Fibroblast of skin of right biceps (primary cell): ENCODE measurements around the gene IMPG1.

Experiments
- DNase-seq: peaks from one replicate; pipeline ENCODE4 v3.0.0-alpha.2; 2013

IMPG1 gene, protein sequence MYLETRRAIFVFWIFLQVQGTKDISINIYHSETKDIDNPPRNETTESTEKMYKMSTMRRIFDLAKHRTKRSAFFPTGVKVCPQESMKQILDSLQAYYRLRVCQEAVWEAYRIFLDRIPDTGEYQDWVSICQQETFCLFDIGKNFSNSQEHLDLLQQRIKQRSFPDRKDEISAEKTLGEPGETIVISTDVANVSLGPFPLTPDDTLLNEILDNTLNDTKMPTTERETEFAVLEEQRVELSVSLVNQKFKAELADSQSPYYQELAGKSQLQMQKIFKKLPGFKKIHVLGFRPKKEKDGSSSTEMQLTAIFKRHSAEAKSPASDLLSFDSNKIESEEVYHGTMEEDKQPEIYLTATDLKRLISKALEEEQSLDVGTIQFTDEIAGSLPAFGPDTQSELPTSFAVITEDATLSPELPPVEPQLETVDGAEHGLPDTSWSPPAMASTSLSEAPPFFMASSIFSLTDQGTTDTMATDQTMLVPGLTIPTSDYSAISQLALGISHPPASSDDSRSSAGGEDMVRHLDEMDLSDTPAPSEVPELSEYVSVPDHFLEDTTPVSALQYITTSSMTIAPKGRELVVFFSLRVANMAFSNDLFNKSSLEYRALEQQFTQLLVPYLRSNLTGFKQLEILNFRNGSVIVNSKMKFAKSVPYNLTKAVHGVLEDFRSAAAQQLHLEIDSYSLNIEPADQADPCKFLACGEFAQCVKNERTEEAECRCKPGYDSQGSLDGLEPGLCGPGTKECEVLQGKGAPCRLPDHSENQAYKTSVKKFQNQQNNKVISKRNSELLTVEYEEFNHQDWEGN

DNA sequence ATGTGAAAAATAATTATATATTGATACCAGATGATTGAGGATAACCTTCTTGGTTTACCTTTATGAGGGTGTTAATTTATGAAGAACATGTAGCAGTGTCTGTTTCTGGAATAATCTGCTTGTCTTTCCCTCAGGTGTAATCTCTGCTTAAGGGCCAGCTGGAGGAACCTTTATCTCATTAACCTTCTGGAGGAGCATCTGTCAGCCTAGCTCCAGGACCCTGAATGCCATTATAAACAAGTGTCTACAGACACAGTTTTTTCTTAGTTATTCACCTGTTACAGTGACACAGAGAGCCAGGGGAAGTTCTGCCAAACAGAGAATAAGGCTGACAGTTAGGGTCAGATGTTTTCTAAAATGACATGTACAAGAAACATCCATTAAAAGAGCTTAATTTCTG lies at the start of gene IMPG1:
Gene IMPG1 (minus strand): TSS at position 101 of the 400 bp plus-strand sequence. CDS start 174 bp downstream, outside the sequence.
- no peak for DNase-seq

GRCh38 chr6:76120302-76120701 lies 47.8 kb upstream of the IMPG1 start:
- no peak for DNase-seq

GRCh38 chr6:76073281-76073680 lies 819 bp upstream of the IMPG1 start:
- no peak for DNase-seq

DNA sequence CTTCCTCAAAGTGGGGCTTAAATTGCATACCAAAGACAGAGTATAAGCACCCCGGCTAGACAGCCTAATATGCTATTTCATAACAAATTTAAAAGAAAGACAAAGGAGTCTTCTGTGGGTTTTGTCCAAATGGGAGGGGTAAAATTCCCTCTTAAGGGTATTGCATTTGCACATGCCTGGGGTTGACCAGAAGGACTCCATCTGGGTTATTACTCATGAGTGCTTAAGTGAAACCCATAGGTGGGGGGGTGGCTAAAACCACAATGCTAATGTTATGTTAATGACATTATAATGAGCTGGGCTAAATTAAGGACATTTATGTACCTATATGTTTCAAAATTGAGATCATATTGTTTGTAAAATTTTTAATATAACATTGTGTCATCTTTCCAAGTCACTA lies 15.0 kb downstream of the IMPG1 start:
- DNase-seq, result no peak

GRCh38 chr6:76052314-76052713 lies 20.1 kb downstream of the IMPG1 start:
- no peak for DNase-seq

DNA sequence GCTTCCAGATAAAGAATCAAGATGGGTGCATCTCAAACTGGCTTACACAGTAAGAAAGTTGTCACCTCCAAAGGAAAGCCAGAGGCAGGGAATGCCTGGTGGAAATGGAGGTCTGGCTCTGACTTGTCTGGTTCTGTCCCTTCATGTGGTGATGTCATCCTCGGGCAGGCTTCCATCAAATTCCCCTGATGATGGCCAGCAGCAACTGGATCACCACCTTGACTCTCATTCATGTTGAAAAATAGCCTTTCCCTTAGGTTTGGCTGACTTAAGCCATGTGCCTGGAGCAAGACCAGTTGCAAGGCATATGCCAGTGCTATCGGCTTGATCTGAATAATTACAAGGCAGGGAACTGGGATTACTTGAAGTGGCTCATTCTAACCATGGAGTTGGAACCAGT lies 28.8 kb downstream of the IMPG1 start:
- no peak for DNase-seq

GRCh38 chr6:76035713-76036112 lies 36.7 kb downstream of the IMPG1 start:
- no peak for DNase-seq

GRCh38 chr6:76026101-76026500 lies 46.4 kb downstream of the IMPG1 start:
- DNase-seq, result peak; percentile 38

DNA sequence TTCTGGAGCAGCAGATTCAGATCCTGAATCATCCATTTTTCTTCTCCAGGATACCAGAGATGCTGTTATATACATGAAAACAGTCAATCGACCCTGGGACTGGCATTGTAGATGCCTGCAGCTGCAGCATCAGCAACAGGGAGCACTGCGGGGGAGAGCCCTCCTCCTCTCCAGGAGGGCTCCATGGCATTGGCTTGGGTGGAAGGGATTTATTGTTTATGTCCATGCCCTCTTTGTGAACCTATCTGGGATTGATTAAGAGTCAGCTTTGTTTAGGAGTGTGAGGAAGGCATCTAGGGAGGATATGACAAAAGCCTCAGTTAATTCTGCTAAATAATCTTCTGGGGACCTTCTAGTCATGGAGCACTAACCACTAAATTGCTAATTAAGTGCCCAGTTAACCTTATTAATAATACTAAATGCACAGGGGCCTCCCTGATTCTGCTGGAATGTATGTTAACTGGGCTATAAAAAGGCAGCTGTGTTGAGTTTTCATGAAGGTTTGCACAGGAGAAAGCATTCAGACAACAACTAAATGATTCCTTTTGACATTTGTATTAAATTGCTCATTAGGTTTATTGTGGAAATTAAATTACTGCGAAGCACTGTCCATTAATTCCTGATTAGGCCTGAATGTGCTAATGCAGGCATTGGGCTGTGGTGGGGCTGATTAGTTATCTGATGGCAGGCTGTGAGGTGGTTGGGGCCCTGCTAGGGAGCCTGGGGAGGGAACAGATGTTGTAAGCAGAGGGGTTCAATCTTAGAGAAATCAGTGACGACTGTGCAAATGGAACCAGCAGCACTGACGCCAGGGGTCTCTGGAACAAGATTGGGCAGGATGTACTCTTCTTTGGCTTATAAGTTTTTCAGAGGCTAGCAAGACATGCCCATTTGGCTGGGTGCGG lies 57.6 kb downstream of the IMPG1 start:
- no peak for DNase-seq

DNA sequence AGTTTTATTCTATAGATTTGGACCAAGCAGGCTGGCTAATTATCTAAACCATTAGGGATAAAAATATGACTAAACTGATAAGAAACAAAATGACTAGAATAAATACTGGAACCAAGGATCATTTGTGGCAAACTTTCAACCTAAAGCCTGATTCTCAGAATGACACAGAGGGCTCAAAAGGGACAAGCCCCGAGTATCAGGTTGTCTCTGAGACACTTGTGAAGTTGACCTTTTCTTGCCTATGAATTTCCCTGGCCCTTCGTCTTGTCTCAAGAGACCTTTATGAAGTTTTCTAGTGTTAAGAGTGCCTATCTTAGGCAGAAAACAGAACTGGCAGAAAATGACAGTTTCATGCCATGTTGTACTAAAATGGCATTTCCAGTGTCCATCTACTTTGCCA lies 68.3 kb downstream of the IMPG1 start:
- DNase-seq, result no peak

- DNase-seq, result no peak
Measured at GRCh38 chr6:76003686-76004085, 68.8 kb downstream of the IMPG1 start.

GRCh38 chr6:76003113-76003512 lies 69.3 kb downstream of the IMPG1 start:
- no peak for DNase-seq

DNA sequence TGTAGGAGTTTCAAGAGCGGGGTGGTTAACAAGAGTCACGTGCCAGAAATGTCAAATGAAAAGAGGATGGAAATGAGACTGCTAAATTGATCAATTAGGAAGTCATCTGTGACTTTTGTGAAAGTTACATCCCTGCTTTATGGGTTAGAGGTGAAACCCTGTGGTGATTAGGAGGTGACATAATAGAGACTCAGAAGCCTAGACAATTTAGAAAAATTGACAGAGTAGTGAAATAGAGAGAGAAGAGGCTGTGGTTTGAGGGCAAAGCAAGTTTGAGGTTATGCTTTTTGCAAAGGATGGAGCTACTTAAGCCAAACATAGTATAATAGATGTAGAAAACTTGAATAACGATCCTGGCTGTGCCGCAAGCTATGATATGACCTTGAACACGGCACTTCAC lies 71.8 kb downstream of the IMPG1 start:
- DNase-seq, result no peak

GRCh38 chr6:75997696-75998095 lies 74.8 kb downstream of the IMPG1 start:
- peak; percentile 12 for DNase-seq

DNA sequence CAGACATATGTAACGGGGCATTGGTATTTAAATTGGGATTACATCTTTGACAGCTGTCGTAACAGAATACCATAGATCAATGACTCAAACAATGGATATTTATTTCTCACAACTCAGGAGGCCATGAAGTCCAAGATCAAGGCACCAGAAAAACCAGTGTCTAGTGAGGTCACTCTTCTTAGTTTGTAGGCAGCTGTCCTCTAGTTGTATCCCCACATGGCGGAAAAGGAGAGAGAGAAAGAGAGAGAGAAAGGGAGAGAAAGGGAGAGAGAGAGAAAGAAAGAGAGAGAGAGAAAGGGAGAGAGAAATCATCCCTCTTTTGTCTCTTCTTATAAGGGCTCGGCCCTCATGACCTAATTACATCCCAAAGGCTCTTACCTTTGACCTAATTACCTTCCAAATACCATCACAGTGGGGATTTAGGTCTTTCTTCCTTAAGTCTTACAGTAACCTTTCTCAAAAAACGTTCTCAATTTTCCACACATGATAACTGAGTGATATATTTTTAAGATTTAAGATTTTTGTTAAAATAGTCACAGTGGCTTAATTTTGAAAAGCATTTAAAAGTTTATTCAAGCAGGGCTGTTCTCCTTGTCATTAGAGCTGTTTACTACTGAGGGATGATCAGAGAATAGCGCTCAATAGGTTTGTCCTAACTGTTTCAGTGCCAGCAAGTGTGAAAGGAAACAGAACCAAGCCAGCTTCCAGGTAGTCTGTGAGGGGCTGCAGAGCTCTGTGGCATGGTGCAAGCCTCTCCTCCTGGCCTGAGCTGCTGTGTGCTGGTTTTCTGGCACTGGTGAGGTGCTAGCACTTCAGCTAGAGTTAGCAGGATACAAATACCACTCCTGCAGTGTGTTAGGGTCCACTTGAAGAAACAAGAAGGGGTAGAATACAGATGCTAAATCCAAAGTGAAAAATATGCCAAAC lies 79.0 kb downstream of the IMPG1 start:
- DNase-seq, result no peak

DNA sequence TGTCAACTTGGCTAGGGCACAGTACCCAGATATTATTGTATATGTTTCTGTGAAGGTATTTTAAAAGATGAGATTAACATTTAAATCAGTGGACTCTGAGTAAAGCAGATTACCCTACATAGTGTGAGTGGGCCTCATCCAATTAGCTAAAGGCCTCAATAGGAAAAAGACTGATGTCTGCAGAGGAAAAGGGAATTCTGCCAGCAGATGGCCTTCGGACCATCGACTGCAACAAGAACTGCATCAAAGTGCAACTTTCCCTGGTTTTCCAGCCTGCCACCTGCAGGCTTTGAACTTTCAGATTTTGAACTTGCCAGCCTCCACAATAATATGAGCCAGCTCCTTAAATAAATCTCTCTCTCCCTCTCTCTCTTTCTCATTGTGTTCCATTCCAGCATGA lies 80.5 kb downstream of the IMPG1 start:
- no peak for DNase-seq

- DNase-seq, result no peak
Measured at GRCh38 chr6:75986935-75987334, 85.5 kb downstream of the IMPG1 start.

DNA sequence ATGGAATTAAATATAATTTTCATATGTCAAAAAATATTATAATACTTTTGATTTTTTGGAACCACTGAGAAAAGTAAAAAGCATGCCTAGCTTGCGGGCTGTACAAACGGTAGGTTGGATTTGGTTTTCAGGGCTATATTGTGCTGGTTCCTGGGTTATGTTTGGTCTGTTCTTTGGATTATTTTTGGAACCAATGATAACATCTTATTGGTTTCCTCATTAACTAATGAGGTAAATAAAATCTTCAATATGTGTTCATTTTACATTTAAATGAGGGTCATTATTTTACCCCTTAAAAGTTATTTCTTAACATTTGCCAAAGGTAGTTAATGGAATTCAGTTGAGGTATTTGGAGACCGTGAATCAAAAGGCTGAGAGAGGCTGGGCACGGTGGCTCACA lies 96.6 kb downstream of the IMPG1 start:
- DNase-seq, result no peak

DNA sequence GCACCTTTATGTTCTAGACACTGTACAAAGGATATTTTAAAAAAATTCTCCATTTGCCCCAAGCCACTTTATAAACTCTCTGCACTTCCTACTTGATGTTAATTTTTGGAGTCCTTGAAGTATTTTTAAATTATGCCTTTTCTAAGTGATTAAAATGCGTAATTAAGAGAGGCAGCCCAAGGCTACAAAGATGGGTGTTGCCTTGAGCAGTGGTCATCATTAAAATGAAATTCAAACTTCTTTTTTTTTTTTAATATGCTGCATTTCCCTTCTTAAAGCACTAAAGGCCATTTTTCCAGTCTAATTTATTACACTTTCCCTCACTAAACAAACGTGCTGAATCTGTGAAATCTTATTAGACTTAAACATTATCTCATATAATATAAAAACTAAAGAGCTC lies 102.4 kb downstream of the IMPG1 start:
- DNase-seq, result no peak

DNA sequence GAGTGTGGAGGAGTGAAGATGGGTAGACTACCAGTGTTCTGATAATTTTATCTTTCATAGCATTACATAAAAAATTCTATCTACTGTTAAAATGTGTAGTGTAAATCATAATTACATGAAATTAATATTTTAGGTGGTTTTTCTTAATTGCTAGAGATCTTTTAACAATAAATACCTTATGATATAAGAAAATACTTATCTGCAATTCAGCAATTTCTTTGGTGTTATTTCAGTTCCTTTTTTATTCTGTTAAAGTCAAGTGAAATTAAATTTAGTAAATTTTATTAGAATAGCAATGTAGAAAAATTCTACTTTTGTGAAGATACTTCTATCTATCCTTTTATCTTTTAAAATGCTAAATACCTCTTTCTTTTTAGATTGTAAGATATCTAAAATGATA lies 104.3 kb downstream of the IMPG1 start:
- no peak for DNase-seq

DNA sequence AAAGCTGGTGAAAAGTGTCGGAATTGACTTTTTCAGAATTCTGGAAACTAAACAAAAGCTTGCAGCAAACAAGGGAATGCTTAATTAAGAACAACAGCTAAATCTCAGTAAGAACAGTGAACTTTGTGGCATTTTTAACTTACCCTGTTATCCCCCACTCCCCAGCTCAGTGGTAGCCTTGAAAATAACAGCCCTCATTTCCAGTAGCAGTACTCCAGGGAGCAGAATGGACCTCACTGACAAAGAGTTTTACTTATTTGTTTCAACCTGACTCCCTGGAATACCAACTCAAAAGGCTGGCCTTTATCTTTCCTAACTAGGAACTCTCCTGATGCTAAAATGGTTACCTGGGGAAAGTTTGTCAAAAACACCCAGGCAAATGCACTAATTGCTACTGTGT lies 108.9 kb downstream of the IMPG1 start:
- DNase-seq, result no peak

DNA sequence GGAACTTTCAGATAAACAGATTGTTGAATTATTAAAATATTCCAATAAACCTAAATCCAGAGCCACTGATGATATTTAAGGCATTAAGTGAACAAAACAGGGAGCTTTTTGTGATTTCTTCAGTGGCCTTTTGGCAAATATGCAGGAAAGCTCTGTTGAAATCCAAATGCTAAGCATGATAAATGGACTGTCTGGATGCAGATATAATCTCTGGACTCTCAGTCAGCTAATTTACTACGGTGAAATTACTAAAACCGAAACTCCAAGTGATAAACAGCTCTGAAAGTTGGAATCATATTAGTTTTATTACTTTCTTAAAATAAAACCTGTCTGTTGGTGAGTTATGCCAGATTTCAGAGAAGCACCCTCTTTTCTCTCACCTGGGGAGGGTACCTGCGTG lies 120.3 kb downstream of the IMPG1 start:
- no peak for DNase-seq
